ENCODE measurements around the gene CPEB2. TPM values are rescaled to one million over a fixed set of nuclear protein-coding genes. Genes with fewer than 3 reads are reported as not detected.

CPEB2 gene
- total RNA-seq, 1 experiment from 2014 or later, result 3.3 TPM

- H3K27ac Mint-ChIP-seq, result no peak overlapping the region
- ChIA-PET CTCF (no interaction called here), POLR2A (no interaction called here)
- ATAC-seq, result no peak
- H3K36me3 Mint-ChIP-seq, result no peaks in the 10 kb centered on the region
- TF ChIP-seq ATF2 (CRISPR knock-in tag; IDR thresholded peaks at IDR 0.05; ENCODE audit: borderline replicate concordance, low read depth) (no peak), NFATC4 (CRISPR knock-in tag; IDR thresholded peaks at IDR 0.05) (no peak), IRF2 (CRISPR knock-in tag; IDR thresholded peaks at IDR 0.05; ENCODE audit: borderline replicate concordance, low read depth) (no peak), PRRX2 (CRISPR knock-in tag; IDR thresholded peaks at IDR 0.05) (no peak), ELF4 (CRISPR knock-in tag; IDR thresholded peaks at IDR 0.05; ENCODE audit: low read depth) (no peak), JAZF1 (CRISPR knock-in tag; IDR thresholded peaks at IDR 0.05) (no peak), ATF3 (CRISPR knock-in tag; conservative IDR thresholded peaks at IDR 0.05) (no peak), ZNF671 (CRISPR knock-in tag; IDR thresholded peaks at IDR 0.05) (no peak), CREB1 (CRISPR knock-in tag; IDR thresholded peaks at IDR 0.05) (no peak), E2F5 (CRISPR knock-in tag; IDR thresholded peaks at IDR 0.05) (no peak), ZBTB21 (CRISPR knock-in tag; IDR thresholded peaks at IDR 0.05; ENCODE audit: borderline replicate concordance) (no peak), SOX15 (CRISPR knock-in tag; IDR thresholded peaks at IDR 0.05) (no peak), JUN (CRISPR knock-in tag; IDR thresholded peaks at IDR 0.05) (no peak)
- TF ChIP-seq, protein P1, sequence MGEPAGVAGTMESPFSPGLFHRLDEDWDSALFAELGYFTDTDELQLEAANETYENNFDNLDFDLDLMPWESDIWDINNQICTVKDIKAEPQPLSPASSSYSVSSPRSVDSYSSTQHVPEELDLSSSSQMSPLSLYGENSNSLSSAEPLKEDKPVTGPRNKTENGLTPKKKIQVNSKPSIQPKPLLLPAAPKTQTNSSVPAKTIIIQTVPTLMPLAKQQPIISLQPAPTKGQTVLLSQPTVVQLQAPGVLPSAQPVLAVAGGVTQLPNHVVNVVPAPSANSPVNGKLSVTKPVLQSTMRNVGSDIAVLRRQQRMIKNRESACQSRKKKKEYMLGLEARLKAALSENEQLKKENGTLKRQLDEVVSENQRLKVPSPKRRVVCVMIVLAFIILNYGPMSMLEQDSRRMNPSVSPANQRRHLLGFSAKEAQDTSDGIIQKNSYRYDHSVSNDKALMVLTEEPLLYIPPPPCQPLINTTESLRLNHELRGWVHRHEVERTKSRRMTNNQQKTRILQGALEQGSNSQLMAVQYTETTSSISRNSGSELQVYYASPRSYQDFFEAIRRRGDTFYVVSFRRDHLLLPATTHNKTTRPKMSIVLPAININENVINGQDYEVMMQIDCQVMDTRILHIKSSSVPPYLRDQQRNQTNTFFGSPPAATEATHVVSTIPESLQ (CRISPR knock-in tag; IDR thresholded peaks at IDR 0.05), result no peak
- peaks cover 10% of the 10 kb centered on the region for H3K27me3 Mint-ChIP-seq (ENCODE audit: low read depth)
- peaks cover 39% of the 10 kb centered on the region for H3K4me1 Mint-ChIP-seq
- H3K4me3 Mint-ChIP-seq, result no peak overlapping the region
- no peaks in the 10 kb centered on the region for H3K9me3 Mint-ChIP-seq
- no peak for DNase-seq (ENCODE audit: low spot score)
Observed at GRCh38 chr4:15011166-15011565, 8.9 kb downstream of the CPEB2 start.

DNA sequence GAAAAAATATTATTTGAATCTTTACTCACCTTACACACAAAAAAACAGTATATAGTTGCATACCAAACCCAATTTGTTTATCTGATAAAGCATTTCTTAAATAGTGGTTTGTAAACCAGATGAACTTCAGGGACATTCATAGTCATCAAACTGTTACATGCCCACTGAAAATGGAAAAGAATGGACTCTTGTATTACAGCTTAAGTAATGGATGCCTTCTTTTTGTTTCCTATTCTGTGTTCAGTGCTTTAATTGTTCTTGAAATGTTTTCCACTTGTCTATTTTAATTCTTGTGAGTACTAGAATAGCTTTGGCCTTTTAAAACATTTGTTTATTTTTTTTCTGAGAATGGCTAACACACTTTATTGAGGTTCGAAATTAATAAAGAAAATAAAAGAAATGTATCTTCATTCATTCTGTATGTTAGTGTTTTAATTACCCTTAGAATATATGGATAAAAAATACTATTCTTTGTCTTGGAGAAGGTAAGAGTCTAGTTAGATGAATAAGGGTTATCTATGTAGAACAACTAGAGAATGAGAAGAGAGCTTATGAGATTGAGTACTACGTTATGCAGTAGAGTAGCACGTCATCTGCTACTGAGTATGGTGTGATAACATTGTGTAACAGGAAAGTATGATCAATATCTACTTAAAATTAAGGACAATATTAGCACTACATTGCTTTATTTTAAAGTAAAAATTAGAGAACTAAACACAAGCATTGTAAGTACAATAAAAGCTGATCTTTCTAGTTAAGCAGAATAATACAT lies 9.9 kb downstream of the CPEB2 start:
- CTCF ChIA-PET, result no interaction called here
- no peak for TF ChIP-seq NR1H2 (CRISPR knock-in tag; IDR thresholded peaks at IDR 0.05)
- no peak for TF ChIP-seq SOX15 (CRISPR knock-in tag; IDR thresholded peaks at IDR 0.05)
- TF ChIP-seq ZNF138 (CRISPR knock-in tag; conservative IDR thresholded peaks at IDR 0.05), result no peak
- TF ChIP-seq, protein P1 (CRISPR knock-in tag; IDR thresholded peaks at IDR 0.05), result no peak
- TF ChIP-seq ZNF396 (CRISPR knock-in tag; IDR thresholded peaks at IDR 0.05; ENCODE audit: borderline replicate concordance), result no peak
- no peak for TF ChIP-seq ZNF263 (CRISPR knock-in tag; IDR thresholded peaks at IDR 0.05; ENCODE audit: low read depth)
- no peak for TF ChIP-seq PRRX2 (CRISPR knock-in tag; IDR thresholded peaks at IDR 0.05)
- no peaks in the 10 kb centered on the region for H3K9me3 Mint-ChIP-seq
- H3K36me3 Mint-ChIP-seq, result no peaks in the 10 kb centered on the region
- no peak for DNase-seq (ENCODE audit: low spot score)
- H3K4me1 Mint-ChIP-seq, result peaks cover 30% of the 10 kb centered on the region
- H3K4me3 Mint-ChIP-seq, result no peak overlapping the region
- POLR2A ChIA-PET, result no interaction called here
- H3K27ac Mint-ChIP-seq, result no peak overlapping the region
- ATAC-seq, result no peak
- H3K27me3 Mint-ChIP-seq (ENCODE audit: low read depth), result peaks cover under 1% of the 10 kb centered on the region; the same call in 1 of the 2 replicates
